SK-N-SH (cell line): Measurements from ENCODE around the gene EGLN3. TPM values are rescaled to one million over a fixed set of nuclear protein-coding genes. Genes with fewer than 3 reads are reported as not detected.
A peak's percentile ranks its signal among the peaks of the same experiment; 100 is the strongest.

ENCODE experiments used
- CTCF ChIA-PET: fragments of 300-600, 350-600 bp; formaldehyde crosslinking; extraction: SDS; loops from one replicate; lab custom pipeline; 2021; lab: Yijun Ruan, JAX
- POLR2A ChIA-PET: fragments of 350-600 bp; sonication (Branson Sonifier 250); formaldehyde crosslinking; extraction: SDS; loops from one replicate; lab custom pipeline; 2020; ENCODE audit warnings: antibody characterized with exemption, inconsistent platforms; lab: Yijun Ruan, JAX
- DNase-seq: peaks from one replicate; pipeline ENCODE4 v3.0.0; 2012
- H2AFZ ChIP-seq: fragments of 200-600 bp; sonication (generic); 2 replicates; pipeline ENCODE4 v1.8.1; 2016; ENCODE audit warnings: antibody characterized with exemption, mild to moderate bottlenecking, low read depth
- H3F3A ChIP-seq: fragments of 200-600 bp; sonication (generic); replicated peaks from 2 replicates; pipeline ENCODE3; 2016; ENCODE audit warnings: antibody characterized with exemption, mild to moderate bottlenecking; ENCODE audit not compliant: insufficient read depth
- H3K27ac ChIP-seq, 2 experiments: fragments of 200-500 bp in 1 of 2; fragments of 200-600 bp in 1 of 2; sonication (Bioruptor generic) in 1 of 2; sonication (generic), shearing (Covaris generic) in 1 of 2; 2 replicates each; pipeline versions ENCODE4 v1.5.1 to v1.6.1; 2014 to 2016; ENCODE audit warnings: low read depth in 2 of 2, inconsistent platforms in 1 of 2, low read length in 1 of 2, mild to moderate bottlenecking in 1 of 2, mixed read lengths in 1 of 2
- H3K27me3 ChIP-seq: fragments of 200-600 bp; sonication (generic), shearing (Covaris generic); 2 replicates; pipeline ENCODE4 v1.6.1; 2016; ENCODE audit warnings: mixed run types; ENCODE audit not compliant: insufficient read depth
- H3K36me3 ChIP-seq, 2 experiments: fragments of 200-500 bp in 1 of 2; fragments of 200-600 bp in 1 of 2; sonication (Bioruptor generic) in 1 of 2; sonication (generic) in 1 of 2; replicated peaks in 1 of 2; 2 replicates each; pipeline versions ENCODE3 to v1.5.1; 2014 to 2016; ENCODE audit warnings: low read length in 1 of 2, mild to moderate bottlenecking in 1 of 2; ENCODE audit not compliant: insufficient read depth in 2 of 2, control insufficient read depth in 1 of 2
- H3K4me1 ChIP-seq, 2 experiments: fragments of 200-500 bp in 1 of 2; fragments of 200-600 bp in 1 of 2; sonication (Bioruptor generic) in 1 of 2; sonication (generic), shearing (Covaris generic) in 1 of 2; 2 replicates each; pipeline versions ENCODE4 v1.5.1 to v1.6.1; 2014 to 2016; ENCODE audit warnings: low read depth in 1 of 2, low read length in 1 of 2, mixed run types in 1 of 2; ENCODE audit not compliant: insufficient read depth in 2 of 2, control insufficient read depth in 1 of 2
- H3K4me2 ChIP-seq: fragments of 200-600 bp; sonication (generic), shearing (Covaris generic); 2 replicates; pipeline ENCODE4 v1.6.1; 2017; ENCODE audit warnings: mixed run types
- H3K4me3 ChIP-seq, 2 experiments: fragments of 200-500 bp in 1 of 2; fragments of 200-600 bp in 1 of 2; sonication (Bioruptor generic) in 1 of 2; sonication (generic), shearing (Covaris generic) in 1 of 2; 2 replicates each; pipeline versions ENCODE4 v1.5.1 to v1.8.1; 2014 to 2016; ENCODE audit warnings: low read depth in 2 of 2, inconsistent platforms in 1 of 2, low read length in 1 of 2, mild to moderate bottlenecking in 1 of 2, mixed read lengths in 1 of 2, moderate library complexity in 1 of 2
- H3K79me2 ChIP-seq: fragments of 200-600 bp; sonication (generic); 2 replicates; pipeline ENCODE4 v1.8.1; 2017; ENCODE audit warnings: mild to moderate bottlenecking; ENCODE audit not compliant: insufficient read depth
- H3K9ac ChIP-seq: fragments of 200-600 bp; sonication (generic); 2 replicates; pipeline ENCODE4 v1.6.1; 2017; ENCODE audit warnings: mixed run types
- H3K9me2 ChIP-seq: fragments of 200-600 bp; sonication (generic); 2 replicates; pipeline ENCODE4 v1.6.1; 2017; ENCODE audit warnings: mixed run types
- H3K9me3 ChIP-seq: fragments of 200-600 bp; sonication (generic); 2 replicates; pipeline ENCODE4 v1.6.1; 2017; ENCODE audit warnings: mixed run types, mild to moderate bottlenecking, moderate library complexity
- H4K20me1 ChIP-seq: fragments of 200-600 bp; sonication (generic); 2 replicates; pipeline ENCODE4 v1.6.1; 2017; ENCODE audit warnings: mild to moderate bottlenecking, mixed run types; ENCODE audit not compliant: insufficient read depth
- EP300 ChIP-seq, 2 experiments: IDR thresholded peaks; 2 replicates each; pipeline versions ENCODE4 v1.4.0 to v1.6.1; 2012; ENCODE audit warnings: borderline replicate concordance in 1 of 2, low read depth in 1 of 2, low read length in 1 of 2
- FOSL2 ChIP-seq: IDR thresholded peaks from 2 replicates; pipeline ENCODE4 v1.4.0; 2012; ENCODE audit warnings: low read depth, mild to moderate bottlenecking, moderate library complexity, borderline replicate concordance
- FOXM1 ChIP-seq: IDR thresholded peaks from 2 replicates; pipeline ENCODE4 v1.4.0; 2012; ENCODE audit warnings: low read depth, mild to moderate bottlenecking
- GATA2 ChIP-seq: sonication (generic); formaldehyde crosslinking; IDR thresholded peaks from 2 replicates; pipeline ENCODE4 v1.5.0; 2020; ENCODE audit warnings: mild to moderate bottlenecking, missing genetic modification reagents
- MXI1 ChIP-seq: IDR thresholded peaks from 2 replicates; pipeline ENCODE4 v1.6.1; 2012; ENCODE audit warnings: mild to moderate bottlenecking, low read depth, low read length, improper control_type of control experiment
- NFIC ChIP-seq: IDR thresholded peaks from 2 replicates; pipeline ENCODE4 v1.4.0; 2012; ENCODE audit warnings: borderline replicate concordance
- NRF1 ChIP-seq: IDR thresholded peaks from 2 replicates; pipeline ENCODE4 v1.6.1; 2012; ENCODE audit warnings: low read depth, mild to moderate bottlenecking, low read length
- PBX3 ChIP-seq: IDR thresholded peaks from 2 replicates; pipeline ENCODE4; 2012
- REST ChIP-seq: IDR thresholded peaks from 2 replicates; pipeline ENCODE4 v1.6.1; 2012; ENCODE audit warnings: mild to moderate bottlenecking, low read depth, low read length, moderate library complexity
- RFX5 ChIP-seq: IDR thresholded peaks from 2 replicates; pipeline ENCODE4 v1.6.1; 2012; ENCODE audit warnings: mild to moderate bottlenecking, improper control_type of control experiment, low read length
- TCF12 ChIP-seq: IDR thresholded peaks from 2 replicates; pipeline ENCODE4 v1.4.0; 2012
- WGBS: methylation state at CpG from one replicate; pipeline ENCODE4 v1.1.6; 2017; ENCODE audit warnings: low lambda C conversion rate; 5-methylcytosine and 5-hydroxymethylcytosine counted together
- polyA plus RNA-seq, 3 experiments: library from polyadenylated mRNA; depleted of rRNA; stranded (reverse); fragments of >200 nt; gene quantifications; 2 replicates each; pipeline ENCODE4 v1.2.3, GENCODE V29; 2012
- TF ChIP-seq, protein P1 (sequence below): IDR thresholded peaks from 2 replicates; pipeline ENCODE4 v1.4.0; 2012; ENCODE audit warnings: low read depth
- TF ChIP-seq, protein P2 (sequence below): IDR thresholded peaks from 2 replicates; pipeline ENCODE4 v1.4.0; 2012; ENCODE audit warnings: low read depth, borderline replicate concordance

EGLN3 gene
- polyA plus RNA-seq, 1 of the 3 experiments (the other 2 are of a cell fraction), result 0.31 TPM

- H3K9ac ChIP-seq, result no peak overlapping the region
- no peaks in the 10 kb centered on the region for H3K36me3 ChIP-seq
- H3K9me2 ChIP-seq, result no peaks in the 10 kb centered on the region
- H4K20me1 ChIP-seq, result no peaks in the 10 kb centered on the region
- ChIA-PET CTCF (interaction anchor here (1.1 to 1.5 kb wide), 3 partner anchors 10 to 283 kb away, joined by 3 to 4 read pairs (median 3); no protein-coding TSS in a partner anchor), POLR2A (no interaction called here)
- H3K4me2 ChIP-seq, result no peak overlapping the region
- H3K79me2 ChIP-seq, result no peaks in the 10 kb centered on the region
- no peak overlapping the region for H2AFZ ChIP-seq
- WGBS, result 52% methylated on average over 8 of the region's 8 CpGs
- H3K27me3 ChIP-seq, result no peaks in the 10 kb centered on the region
- peak; percentile 74 for DNase-seq
- no peaks in the 10 kb centered on the region for H3K9me3 ChIP-seq
- H3K4me1 ChIP-seq, result peaks cover 0 to 15% of the 10 kb centered on the region in 2 experiments; a peak in 2 of 4 replicates
- no peak overlapping the region for H3K4me3 ChIP-seq
- TF ChIP-seq EP300 (IDR thresholded peaks at IDR 0.05; ENCODE audit: borderline replicate concordance in 1 of 2, low read depth in 1 of 2, low read length in 1 of 2), result no peak
- no peak for TF ChIP-seq MXI1
- no peak for TF ChIP-seq PBX3
- 0 out of 2 replicates have a peak, but pooled peaks have one; percentile 5 for TF ChIP-seq GATA2 (CRISPR knock-in tag)
- TF ChIP-seq NFIC, result 0 out of 2 replicates have a peak, but pooled peaks have one; percentile 25
- TF ChIP-seq TCF12, result no peak
- no peak for TF ChIP-seq REST
- TF ChIP-seq, protein P1, sequence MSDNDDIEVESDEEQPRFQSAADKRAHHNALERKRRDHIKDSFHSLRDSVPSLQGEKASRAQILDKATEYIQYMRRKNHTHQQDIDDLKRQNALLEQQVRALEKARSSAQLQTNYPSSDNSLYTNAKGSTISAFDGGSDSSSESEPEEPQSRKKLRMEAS, result no peak
- no peak for TF ChIP-seq NRF1
- no peaks in the 10 kb centered on the region for H3F3A ChIP-seq
- peak overlapping the region in 1 of 2 experiments; percentile 34; a peak in 2 of 4 replicates for H3K27ac ChIP-seq
Measured at GRCh38 chr14:33943096-33943883, 7.6 kb downstream of the EGLN3 start.

DNA sequence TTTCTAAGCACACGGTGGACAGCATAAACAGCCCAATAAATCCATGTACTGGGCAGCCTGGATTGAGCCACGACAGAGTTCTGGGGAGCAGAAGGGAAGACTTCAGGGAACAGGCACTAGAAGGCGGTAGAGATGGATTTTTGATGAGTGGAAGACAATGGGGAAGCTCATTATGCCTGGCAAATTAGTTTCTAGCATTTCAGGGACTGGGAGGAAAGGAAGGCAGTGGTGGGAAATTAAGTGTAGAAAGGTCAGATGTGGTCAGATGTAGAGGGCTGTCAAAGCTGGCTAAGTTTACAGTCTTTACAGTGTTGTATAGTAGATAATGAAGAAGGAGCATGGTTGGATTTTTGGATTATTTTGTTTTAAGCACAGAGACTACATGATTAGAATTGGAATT, 9.2 kb downstream of the EGLN3 start:
- H3F3A ChIP-seq, result no peaks in the 10 kb centered on the region
- CTCF ChIA-PET, result interaction anchor here (1.7 kb wide), 1 partner anchor 12 kb away, joined by 4 read pairs; no protein-coding TSS in a partner anchor
- H3K9me3 ChIP-seq, result no peaks in the 10 kb centered on the region
- no peaks in the 10 kb centered on the region for H4K20me1 ChIP-seq
- no peak overlapping the region for H3K4me3 ChIP-seq
- H2AFZ ChIP-seq, result no peak overlapping the region
- DNase-seq, result no peak
- H3K36me3 ChIP-seq, result no peaks in the 10 kb centered on the region
- H3K9ac ChIP-seq, result no peak overlapping the region
- H3K27me3 ChIP-seq, result no peaks in the 10 kb centered on the region
- POLR2A ChIA-PET, result no interaction called here
- peaks cover 0 to 21% of the 10 kb centered on the region in 2 experiments; a peak in 2 of 4 replicates for H3K4me1 ChIP-seq
- no peaks in the 10 kb centered on the region for H3K9me2 ChIP-seq
- no peaks in the 10 kb centered on the region for H3K79me2 ChIP-seq
- H3K4me2 ChIP-seq, result no peak overlapping the region
- no peak overlapping the region for H3K27ac ChIP-seq
- TF ChIP-seq, protein P2, sequence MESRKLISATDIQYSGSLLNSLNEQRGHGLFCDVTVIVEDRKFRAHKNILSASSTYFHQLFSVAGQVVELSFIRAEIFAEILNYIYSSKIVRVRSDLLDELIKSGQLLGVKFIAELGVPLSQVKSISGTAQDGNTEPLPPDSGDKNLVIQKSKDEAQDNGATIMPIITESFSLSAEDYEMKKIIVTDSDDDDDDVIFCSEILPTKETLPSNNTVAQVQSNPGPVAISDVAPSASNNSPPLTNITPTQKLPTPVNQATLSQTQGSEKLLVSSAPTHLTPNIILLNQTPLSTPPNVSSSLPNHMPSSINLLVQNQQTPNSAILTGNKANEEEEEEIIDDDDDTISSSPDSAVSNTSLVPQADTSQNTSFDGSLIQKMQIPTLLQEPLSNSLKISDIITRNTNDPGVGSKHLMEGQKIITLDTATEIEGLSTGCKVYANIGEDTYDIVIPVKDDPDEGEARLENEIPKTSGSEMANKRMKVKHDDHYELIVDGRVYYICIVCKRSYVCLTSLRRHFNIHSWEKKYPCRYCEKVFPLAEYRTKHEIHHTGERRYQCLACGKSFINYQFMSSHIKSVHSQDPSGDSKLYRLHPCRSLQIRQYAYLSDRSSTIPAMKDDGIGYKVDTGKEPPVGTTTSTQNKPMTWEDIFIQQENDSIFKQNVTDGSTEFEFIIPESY, result no peak
- TF ChIP-seq TCF12 (no peak), FOSL2 (no peak), RFX5 (no peak), REST (no peak), FOXM1 (no peak), GATA2 (CRISPR knock-in tag) (no peak)
- TF ChIP-seq, protein P1, result no peak
- 64% methylated on average over 3 of the region's 3 CpGs for WGBS
